Measurements from ENCODE around the gene TRHDE. TPM values are rescaled to one million over a fixed set of nuclear protein-coding genes. Genes with fewer than 3 reads are reported as not detected.
A peak's percentile ranks its signal among the peaks of the same experiment; 100 is the strongest.

TRHDE gene
- total RNA-seq, 6 experiments from 2014 or later, result 65.7 to 106 (median 93.3) TPM

DNA sequence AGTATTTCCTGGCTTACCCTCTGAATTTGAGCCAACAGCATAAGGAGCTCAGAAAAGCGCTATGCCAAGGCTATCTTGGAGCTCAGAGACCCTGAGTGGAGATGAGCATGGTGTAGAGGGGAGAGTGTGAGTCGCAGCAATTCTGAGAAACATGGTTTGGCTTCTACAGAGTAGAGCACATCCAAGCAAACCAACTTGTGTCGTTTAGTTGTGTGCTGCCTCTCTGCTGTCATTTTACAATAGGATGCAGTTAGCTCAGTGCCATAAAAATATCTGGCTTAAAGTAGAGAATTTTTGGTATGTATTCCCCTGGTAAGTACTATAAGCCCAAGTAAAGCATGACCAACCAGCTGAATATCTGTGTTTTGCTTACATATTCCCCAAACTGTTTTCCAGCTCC lies 249.2 kb downstream of the TRHDE start:
- H3K4me3 Mint-ChIP-seq, result no peak overlapping the region
- H3K9me3 Mint-ChIP-seq, result no peaks in the 10 kb centered on the region
- H3K27me3 Mint-ChIP-seq (ENCODE audit: insufficient read depth), result no peaks in the 10 kb centered on the region
- peaks cover 6% of the 10 kb centered on the region; the same call in 1 of the 2 replicates for H3K36me3 Mint-ChIP-seq (ENCODE audit: low read depth)
- no peak overlapping the region for H3K27ac Mint-ChIP-seq
- TF ChIP-seq, protein P1, sequence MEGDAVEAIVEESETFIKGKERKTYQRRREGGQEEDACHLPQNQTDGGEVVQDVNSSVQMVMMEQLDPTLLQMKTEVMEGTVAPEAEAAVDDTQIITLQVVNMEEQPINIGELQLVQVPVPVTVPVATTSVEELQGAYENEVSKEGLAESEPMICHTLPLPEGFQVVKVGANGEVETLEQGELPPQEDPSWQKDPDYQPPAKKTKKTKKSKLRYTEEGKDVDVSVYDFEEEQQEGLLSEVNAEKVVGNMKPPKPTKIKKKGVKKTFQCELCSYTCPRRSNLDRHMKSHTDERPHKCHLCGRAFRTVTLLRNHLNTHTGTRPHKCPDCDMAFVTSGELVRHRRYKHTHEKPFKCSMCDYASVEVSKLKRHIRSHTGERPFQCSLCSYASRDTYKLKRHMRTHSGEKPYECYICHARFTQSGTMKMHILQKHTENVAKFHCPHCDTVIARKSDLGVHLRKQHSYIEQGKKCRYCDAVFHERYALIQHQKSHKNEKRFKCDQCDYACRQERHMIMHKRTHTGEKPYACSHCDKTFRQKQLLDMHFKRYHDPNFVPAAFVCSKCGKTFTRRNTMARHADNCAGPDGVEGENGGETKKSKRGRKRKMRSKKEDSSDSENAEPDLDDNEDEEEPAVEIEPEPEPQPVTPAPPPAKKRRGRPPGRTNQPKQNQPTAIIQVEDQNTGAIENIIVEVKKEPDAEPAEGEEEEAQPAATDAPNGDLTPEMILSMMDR (IDR thresholded peaks at IDR 0.05), result no peak
- DNase-seq, result no peak
- H3K4me1 Mint-ChIP-seq (ENCODE audit: low read depth), result peaks cover 15% of the 10 kb centered on the region

DNA sequence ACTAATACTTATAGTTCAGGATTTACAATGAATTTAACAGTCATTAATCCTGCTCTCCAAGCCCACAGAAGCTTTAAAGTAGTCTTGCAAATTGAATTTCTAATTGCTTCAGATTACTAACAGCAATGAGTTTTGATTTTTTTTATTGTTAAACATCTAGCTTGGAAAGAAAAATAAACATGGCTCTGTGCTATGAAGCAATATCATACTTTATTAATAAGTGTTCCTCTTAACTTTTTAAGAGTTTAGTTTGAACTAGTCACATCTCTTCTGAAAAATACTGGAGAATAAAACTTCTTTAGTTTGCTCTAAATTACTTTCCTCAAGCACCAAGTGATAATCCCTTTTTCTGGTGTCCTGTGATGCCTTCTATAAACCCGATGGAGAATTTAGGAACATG lies 250.2 kb downstream of the TRHDE start:
- H3K27me3 Mint-ChIP-seq (ENCODE audit: insufficient read depth), result no peaks in the 10 kb centered on the region
- peaks cover 6% of the 10 kb centered on the region; the same call in 1 of the 2 replicates for H3K36me3 Mint-ChIP-seq (ENCODE audit: low read depth)
- H3K4me1 Mint-ChIP-seq (ENCODE audit: low read depth), result peaks cover 15% of the 10 kb centered on the region
- H3K4me3 Mint-ChIP-seq, result no peak overlapping the region
- TF ChIP-seq, protein P1 (IDR thresholded peaks at IDR 0.05), result no peak
- no peak for DNase-seq
- no peak overlapping the region for H3K27ac Mint-ChIP-seq
- H3K9me3 Mint-ChIP-seq, result no peaks in the 10 kb centered on the region

DNA sequence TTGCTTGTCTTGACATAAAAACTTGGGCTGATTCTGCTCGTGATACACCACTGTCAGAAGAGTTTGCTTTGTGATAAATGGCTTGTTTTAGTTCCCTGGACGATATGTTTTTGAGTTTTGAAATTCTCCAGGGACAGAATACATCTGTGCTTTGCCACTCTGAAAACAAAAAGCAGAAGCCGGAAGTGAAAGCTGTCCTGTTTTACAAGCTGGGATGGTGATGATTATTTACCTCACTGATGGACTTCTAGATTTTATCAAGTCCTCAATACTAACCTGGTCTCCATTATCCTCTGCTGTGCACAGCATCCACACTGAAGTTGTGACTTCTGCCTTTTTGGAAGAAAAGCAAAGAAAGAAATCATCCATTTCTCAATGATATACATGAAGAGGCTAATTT lies 251.6 kb downstream of the TRHDE start:
- Mint-ChIP-seq H3K9me3 (no peaks in the 10 kb centered on the region), H3K4me3 (no peak overlapping the region), H3K27ac (no peak overlapping the region), H3K27me3 (ENCODE audit: insufficient read depth) (no peaks in the 10 kb centered on the region), H3K36me3 (ENCODE audit: low read depth) (peaks cover 6% of the 10 kb centered on the region; the same call in 1 of the 2 replicates), H3K4me1 (ENCODE audit: low read depth) (peaks cover 15% of the 10 kb centered on the region)
- no peak for DNase-seq
- TF ChIP-seq, protein P1 (IDR thresholded peaks at IDR 0.05), result no peak

DNA sequence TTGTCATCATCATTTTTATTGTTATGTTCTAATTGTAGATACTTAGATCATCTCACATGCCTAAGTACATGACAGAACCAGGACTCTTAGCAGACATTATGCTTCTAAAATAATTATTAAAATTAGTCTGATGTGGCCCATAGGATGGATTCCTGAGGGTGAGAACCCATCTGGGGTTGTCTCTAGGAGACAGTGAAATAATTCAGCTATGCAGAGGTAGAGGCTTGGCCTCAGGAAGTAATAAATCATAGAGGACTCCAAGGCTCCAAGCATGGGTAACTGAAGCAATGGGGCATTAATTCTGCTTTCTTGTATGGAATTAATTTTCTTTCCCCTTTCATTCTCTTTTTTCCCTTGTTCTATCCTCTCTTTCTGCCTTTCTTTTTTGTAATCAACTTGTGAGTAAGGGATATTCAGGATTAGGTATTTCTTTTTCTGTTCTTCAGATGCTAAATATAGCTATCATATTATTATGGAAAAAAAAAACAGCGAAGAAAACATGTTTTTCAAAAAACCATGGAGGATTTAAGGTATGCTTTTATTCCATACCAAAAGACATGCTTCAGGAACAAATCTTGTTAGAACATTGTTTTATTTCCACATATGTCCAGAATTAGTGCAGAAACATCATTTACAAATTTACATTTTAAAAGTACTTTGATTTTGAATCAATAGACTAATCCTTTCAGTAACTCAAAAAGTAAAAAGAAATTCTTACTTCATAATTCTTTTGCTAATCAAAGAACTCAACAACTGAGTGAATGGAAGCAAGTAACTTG lies 263.2 kb downstream of the TRHDE start:
- Mint-ChIP-seq H3K36me3 (ENCODE audit: low read depth) (peaks cover 20% of the 10 kb centered on the region), H3K27ac (no peak overlapping the region), H3K4me1 (ENCODE audit: low read depth) (peaks cover 24% of the 10 kb centered on the region), H3K9me3 (no peaks in the 10 kb centered on the region), H3K4me3 (no peak overlapping the region), H3K27me3 (ENCODE audit: insufficient read depth) (no peaks in the 10 kb centered on the region)
- TF ChIP-seq, protein P1 (IDR thresholded peaks at IDR 0.05), result no peak
- no peak for DNase-seq

DNA sequence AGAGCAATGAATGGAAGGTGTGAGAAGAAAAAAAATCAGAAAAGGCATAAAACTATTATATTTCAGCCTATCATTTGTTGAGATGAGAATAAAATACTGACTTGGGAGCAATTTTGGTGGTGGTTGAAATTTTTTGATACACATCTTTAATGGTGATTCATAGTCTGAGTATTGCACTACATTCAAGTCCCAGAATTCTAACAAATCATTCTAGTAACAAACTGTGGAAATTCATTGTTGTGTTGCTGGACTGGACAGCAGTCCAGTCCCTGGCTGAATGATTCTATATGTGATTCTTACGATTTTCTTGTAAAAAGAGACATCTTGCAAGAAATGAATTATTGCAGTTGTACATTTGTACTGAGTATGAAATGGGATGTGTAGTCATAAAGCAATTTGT lies 268.6 kb downstream of the TRHDE start:
- H3K4me1 Mint-ChIP-seq (ENCODE audit: low read depth), result peaks cover 41% of the 10 kb centered on the region
- no peaks in the 10 kb centered on the region for H3K27me3 Mint-ChIP-seq (ENCODE audit: insufficient read depth)
- H3K36me3 Mint-ChIP-seq (ENCODE audit: low read depth), result peaks cover 13% of the 10 kb centered on the region; the same call in 1 of the 2 replicates
- peak; percentile 49 for DNase-seq
- TF ChIP-seq, protein P1 (IDR thresholded peaks at IDR 0.05), result no peak
- H3K27ac Mint-ChIP-seq, result no peak overlapping the region
- H3K4me3 Mint-ChIP-seq, result no peak overlapping the region
- H3K9me3 Mint-ChIP-seq, result no peaks in the 10 kb centered on the region
